Measurements from ENCODE around the gene RNF166.

DNA sequence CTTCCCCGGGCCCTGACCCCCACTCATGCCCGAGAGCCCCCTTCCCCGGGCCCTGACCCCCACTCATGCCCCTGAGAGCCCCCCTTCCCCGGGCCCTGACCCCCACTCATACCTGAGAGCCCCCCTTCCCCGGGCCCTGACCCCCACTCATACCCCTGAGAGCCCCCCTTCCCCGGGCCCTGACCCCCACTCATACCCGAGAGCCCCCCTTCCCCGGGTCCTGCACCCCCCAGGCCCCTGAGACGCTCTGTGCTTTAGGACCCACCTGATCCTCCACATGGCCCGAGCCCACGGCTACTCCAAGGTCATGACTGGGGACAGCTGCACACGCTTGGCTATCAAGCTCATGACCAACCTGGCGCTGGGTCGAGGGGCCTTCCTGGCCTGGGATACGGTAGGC, 6.8 kb upstream of the RNF166 start:
- TF ChIP-seq ARNT (IDR thresholded peaks at IDR 0.05) (no peak), SUZ12 (IDR thresholded peaks at IDR 0.05) (no peak), BHLHE40 (IDR thresholded peaks at IDR 0.05; ENCODE audit: borderline replicate concordance) (no peak), SP1 (IDR thresholded peaks at IDR 0.05) (no peak), ZNF384 (IDR thresholded peaks at IDR 0.05) (no peak), NFRKB (IDR thresholded peaks at IDR 0.05) (no peak), FOXK2 (IDR thresholded peaks at IDR 0.05) (no peak), TARDBP (IDR thresholded peaks at IDR 0.05) (no peak), FOXA1 (IDR thresholded peaks at IDR 0.05) (no peak), CTBP1 (IDR thresholded peaks at IDR 0.05; ENCODE audit: borderline replicate concordance) (no peak), FOXM1 (IDR thresholded peaks at IDR 0.05; ENCODE audit: borderline replicate concordance) (no peak)
- TF ChIP-seq, protein P1, sequence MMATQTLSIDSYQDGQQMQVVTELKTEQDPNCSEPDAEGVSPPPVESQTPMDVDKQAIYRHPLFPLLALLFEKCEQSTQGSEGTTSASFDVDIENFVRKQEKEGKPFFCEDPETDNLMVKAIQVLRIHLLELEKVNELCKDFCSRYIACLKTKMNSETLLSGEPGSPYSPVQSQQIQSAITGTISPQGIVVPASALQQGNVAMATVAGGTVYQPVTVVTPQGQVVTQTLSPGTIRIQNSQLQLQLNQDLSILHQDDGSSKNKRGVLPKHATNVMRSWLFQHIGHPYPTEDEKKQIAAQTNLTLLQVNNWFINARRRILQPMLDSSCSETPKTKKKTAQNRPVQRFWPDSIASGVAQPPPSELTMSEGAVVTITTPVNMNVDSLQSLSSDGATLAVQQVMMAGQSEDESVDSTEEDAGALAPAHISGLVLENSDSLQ (IDR thresholded peaks at IDR 0.05): no peak
